ENCODE measurements around the gene CLEC10A.

DNA sequence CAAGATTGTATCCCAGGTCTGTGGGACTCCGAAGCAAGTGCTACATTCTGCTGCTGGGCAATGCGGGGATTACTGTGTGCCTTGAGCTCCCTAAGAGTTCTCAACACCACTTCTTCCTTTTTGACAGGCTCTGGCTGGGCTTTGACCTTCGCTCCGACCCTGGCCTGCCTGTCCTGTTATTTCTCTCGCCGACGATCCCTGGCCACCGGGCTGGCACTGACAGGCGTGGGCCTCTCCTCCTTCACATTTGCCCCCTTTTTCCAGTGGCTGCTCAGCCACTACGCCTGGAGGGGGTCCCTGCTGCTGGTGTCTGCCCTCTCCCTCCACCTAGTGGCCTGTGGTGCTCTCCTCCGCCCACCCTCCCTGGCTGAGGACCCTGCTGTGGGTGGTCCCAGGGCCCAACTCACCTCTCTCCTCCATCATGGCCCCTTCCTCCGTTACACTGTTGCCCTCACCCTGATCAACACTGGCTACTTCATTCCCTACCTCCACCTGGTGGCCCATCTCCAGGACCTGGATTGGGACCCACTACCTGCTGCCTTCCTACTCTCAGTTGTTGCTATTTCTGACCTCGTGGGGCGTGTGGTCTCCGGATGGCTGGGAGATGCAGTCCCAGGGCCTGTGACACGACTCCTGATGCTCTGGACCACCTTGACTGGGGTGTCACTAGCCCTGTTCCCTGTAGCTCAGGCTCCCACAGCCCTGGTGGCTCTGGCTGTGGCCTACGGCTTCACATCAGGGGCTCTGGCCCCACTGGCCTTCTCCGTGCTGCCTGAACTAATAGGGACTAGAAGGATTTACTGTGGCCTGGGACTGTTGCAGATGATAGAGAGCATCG, 41.8 kb downstream of the CLEC10A start:
- TF ChIP-seq, protein P1, sequence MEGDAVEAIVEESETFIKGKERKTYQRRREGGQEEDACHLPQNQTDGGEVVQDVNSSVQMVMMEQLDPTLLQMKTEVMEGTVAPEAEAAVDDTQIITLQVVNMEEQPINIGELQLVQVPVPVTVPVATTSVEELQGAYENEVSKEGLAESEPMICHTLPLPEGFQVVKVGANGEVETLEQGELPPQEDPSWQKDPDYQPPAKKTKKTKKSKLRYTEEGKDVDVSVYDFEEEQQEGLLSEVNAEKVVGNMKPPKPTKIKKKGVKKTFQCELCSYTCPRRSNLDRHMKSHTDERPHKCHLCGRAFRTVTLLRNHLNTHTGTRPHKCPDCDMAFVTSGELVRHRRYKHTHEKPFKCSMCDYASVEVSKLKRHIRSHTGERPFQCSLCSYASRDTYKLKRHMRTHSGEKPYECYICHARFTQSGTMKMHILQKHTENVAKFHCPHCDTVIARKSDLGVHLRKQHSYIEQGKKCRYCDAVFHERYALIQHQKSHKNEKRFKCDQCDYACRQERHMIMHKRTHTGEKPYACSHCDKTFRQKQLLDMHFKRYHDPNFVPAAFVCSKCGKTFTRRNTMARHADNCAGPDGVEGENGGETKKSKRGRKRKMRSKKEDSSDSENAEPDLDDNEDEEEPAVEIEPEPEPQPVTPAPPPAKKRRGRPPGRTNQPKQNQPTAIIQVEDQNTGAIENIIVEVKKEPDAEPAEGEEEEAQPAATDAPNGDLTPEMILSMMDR (IDR thresholded peaks at IDR 0.05), result no peak
- no peak for TF ChIP-seq ZFX (IDR thresholded peaks at IDR 0.05; ENCODE audit: borderline replicate concordance)
